ENCODE data around the gene CYP1B1. TPM values are rescaled to one million over a fixed set of nuclear protein-coding genes. Genes with fewer than 3 reads are reported as not detected.

CYP1B1 gene
- polyA plus RNA-seq, 1 donor (not counting 4 experiments of a cell fraction or from before 2014, with no cell fraction given) = 1.6 TPM

DNA sequence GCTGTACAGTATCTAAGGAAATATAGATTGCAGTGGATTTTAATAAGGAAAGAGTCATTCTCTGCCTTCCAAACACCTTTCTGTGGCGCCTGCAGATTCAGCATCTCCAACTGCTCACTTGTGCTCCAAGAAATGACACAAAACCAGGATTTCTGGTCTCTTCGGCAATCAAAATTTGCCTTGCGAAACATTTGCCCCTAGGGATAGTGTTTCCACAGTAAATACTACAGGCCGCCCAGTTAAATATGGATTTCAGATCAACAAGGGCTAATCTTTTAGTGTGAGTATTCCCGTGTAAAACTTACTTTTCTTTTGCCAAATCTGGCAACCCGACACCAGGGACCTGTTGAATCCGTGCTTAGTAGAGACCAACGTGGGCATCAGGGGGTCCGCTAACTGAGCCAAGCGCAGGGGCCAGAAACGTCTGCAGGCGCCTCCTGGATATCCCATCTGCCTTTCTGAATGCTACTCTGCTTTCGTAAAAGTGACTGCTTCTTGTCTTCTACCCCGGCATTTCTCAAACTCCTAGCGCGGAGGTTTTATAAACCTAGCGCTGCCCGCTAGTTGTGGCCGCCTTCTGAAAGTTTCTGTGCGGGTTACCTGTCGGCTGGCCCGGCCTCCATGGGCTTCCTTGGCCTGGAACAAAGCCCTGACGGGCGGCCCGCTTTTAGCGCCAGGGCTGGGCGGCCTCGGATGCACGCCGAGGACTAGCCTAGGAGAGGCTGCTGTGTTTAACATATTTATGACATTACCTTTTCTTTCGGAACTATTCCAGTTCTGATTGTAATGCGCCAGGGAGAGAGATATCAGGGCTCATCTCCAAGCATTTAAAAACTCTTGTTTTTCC, 2.5 kb downstream of the CYP1B1 start:
- no peak overlapping the region for H2AFZ ChIP-seq (ENCODE audit: control insufficient read depth, low read length)
- FAIRE-seq (no peak), DNase-seq (ENCODE audit: low read depth, low spot score) (no peak)
- no peak overlapping the region for H3K27ac ChIP-seq (ENCODE audit: control insufficient read depth, insufficient read depth, low read length)
- peak overlapping the region; percentile 89 for H3K4me2 ChIP-seq (ENCODE audit: control insufficient read depth, extremely low read depth, insufficient read depth, low read depth, low read length)
- no peak overlapping the region for H3K9ac ChIP-seq (ENCODE audit: control insufficient read depth, extremely low read depth, insufficient read depth, low read length)
- no peaks in the 10 kb centered on the region for H3K9me1 ChIP-seq (ENCODE audit: control insufficient read depth, extremely low read depth, insufficient read depth, low read length)
- no peaks in the 10 kb centered on the region for H4K20me1 ChIP-seq (ENCODE audit: control insufficient read depth, extremely low read depth, insufficient read depth, low read length)
- H3K27me3 ChIP-seq (ENCODE audit: control insufficient read depth, extremely low read depth, insufficient read depth, low read length) = peaks cover 33% of the 10 kb centered on the region
- dilution Hi-C loops (cut with MboI; ENCODE audit: extremely low pct_ligation_motif_present, low sequenced_read_pairs) = no loop called here
- H3K9me3 ChIP-seq (ENCODE audit: control insufficient read depth, low read depth, low read length) = peaks cover 3% of the 10 kb centered on the region
- no peaks in the 10 kb centered on the region for H3K36me3 ChIP-seq (ENCODE audit: control insufficient read depth in 2 of 2, extremely low read depth in 1 of 2, insufficient read depth in 2 of 2, low read length in 2 of 2)
- H3K79me2 ChIP-seq (ENCODE audit: control insufficient read depth, insufficient read depth, low read length) = no peaks in the 10 kb centered on the region
- peaks cover 20% of the 10 kb centered on the region for H3K4me1 ChIP-seq (ENCODE audit: control insufficient read depth, extremely low read depth, insufficient read depth, low read length)
- TF ChIP-seq EZH2 (IDR thresholded peaks at IDR 0.05; ENCODE audit: low read length) = no peak
- TF ChIP-seq, protein P1, sequence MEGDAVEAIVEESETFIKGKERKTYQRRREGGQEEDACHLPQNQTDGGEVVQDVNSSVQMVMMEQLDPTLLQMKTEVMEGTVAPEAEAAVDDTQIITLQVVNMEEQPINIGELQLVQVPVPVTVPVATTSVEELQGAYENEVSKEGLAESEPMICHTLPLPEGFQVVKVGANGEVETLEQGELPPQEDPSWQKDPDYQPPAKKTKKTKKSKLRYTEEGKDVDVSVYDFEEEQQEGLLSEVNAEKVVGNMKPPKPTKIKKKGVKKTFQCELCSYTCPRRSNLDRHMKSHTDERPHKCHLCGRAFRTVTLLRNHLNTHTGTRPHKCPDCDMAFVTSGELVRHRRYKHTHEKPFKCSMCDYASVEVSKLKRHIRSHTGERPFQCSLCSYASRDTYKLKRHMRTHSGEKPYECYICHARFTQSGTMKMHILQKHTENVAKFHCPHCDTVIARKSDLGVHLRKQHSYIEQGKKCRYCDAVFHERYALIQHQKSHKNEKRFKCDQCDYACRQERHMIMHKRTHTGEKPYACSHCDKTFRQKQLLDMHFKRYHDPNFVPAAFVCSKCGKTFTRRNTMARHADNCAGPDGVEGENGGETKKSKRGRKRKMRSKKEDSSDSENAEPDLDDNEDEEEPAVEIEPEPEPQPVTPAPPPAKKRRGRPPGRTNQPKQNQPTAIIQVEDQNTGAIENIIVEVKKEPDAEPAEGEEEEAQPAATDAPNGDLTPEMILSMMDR (optimal IDR thresholded peaks at IDR 0.05 in 1 of 3, IDR thresholded peaks at IDR 0.05 in 1 of 3, conservative IDR thresholded peaks at IDR 0.05 in 1 of 3; ENCODE audit: extremely low read depth in 1 of 3, insufficient read depth in 2 of 3, low read length in 3 of 3) = no peak
- H3K4me3 ChIP-seq (ENCODE audit: control insufficient read depth in 2 of 3, extremely low read depth in 1 of 3, insufficient read depth in 2 of 3, low read depth in 1 of 3, low read length in 3 of 3) = peak overlapping the region in 1 of 3 experiments; percentile 25

DNA sequence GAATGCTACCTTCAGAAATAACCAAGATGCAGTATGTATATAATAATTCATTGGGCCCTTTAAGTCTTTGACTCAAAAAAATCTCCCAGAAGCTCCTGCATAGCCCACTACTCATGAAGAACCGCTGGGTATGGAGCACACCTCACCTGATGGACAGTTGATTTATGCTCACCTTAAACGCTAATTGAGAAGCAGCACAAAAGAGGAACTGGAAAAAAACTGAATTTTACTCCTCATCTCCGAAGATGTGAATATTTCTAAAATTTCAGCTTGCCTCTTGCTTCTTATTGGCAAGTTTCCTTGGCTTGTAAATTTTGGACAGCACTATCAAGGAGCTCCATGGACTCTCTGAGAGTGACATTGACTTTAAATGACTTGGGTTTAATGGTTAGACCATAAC, 5.5 kb downstream of the CYP1B1 start:
- H2AFZ ChIP-seq (ENCODE audit: control insufficient read depth, low read length) = no peak overlapping the region
- peaks cover 11% of the 10 kb centered on the region for H3K4me1 ChIP-seq (ENCODE audit: control insufficient read depth, extremely low read depth, insufficient read depth, low read length)
- H3K9ac ChIP-seq (ENCODE audit: control insufficient read depth, extremely low read depth, insufficient read depth, low read length) = no peak overlapping the region
- dilution Hi-C loops (cut with MboI; ENCODE audit: extremely low pct_ligation_motif_present, low sequenced_read_pairs) = no loop called here
- no peaks in the 10 kb centered on the region for H3K79me2 ChIP-seq (ENCODE audit: control insufficient read depth, insufficient read depth, low read length)
- FAIRE-seq = no peak
- no peak overlapping the region for H3K27ac ChIP-seq (ENCODE audit: control insufficient read depth, insufficient read depth, low read length)
- H3K27me3 ChIP-seq (ENCODE audit: control insufficient read depth, extremely low read depth, insufficient read depth, low read length) = peaks cover 21% of the 10 kb centered on the region
- H3K9me3 ChIP-seq (ENCODE audit: control insufficient read depth, low read depth, low read length) = peaks cover 3% of the 10 kb centered on the region
- DNase-seq (ENCODE audit: low read depth, low spot score) = no peak
- TF ChIP-seq EZH2 (IDR thresholded peaks at IDR 0.05; ENCODE audit: low read length) = no peak
- TF ChIP-seq, protein P1 (optimal IDR thresholded peaks at IDR 0.05 in 1 of 3, IDR thresholded peaks at IDR 0.05 in 1 of 3, conservative IDR thresholded peaks at IDR 0.05 in 1 of 3; ENCODE audit: extremely low read depth in 1 of 3, insufficient read depth in 2 of 3, low read length in 3 of 3) = no peak
- no peak overlapping the region for H3K4me2 ChIP-seq (ENCODE audit: control insufficient read depth, extremely low read depth, insufficient read depth, low read depth, low read length)
- H3K4me3 ChIP-seq (ENCODE audit: control insufficient read depth in 2 of 3, extremely low read depth in 1 of 3, insufficient read depth in 2 of 3, low read depth in 1 of 3, low read length in 3 of 3) = no peak overlapping the region
- H3K36me3 ChIP-seq (ENCODE audit: control insufficient read depth in 2 of 2, extremely low read depth in 1 of 2, insufficient read depth in 2 of 2, low read length in 2 of 2) = no peaks in the 10 kb centered on the region
- H4K20me1 ChIP-seq (ENCODE audit: control insufficient read depth, extremely low read depth, insufficient read depth, low read length) = no peaks in the 10 kb centered on the region
- no peaks in the 10 kb centered on the region for H3K9me1 ChIP-seq (ENCODE audit: control insufficient read depth, extremely low read depth, insufficient read depth, low read length)
